Esophagus (tissue), 2 donors: ENCODE data around the gene RAPGEF2. TPM values are rescaled to one million over a fixed set of nuclear protein-coding genes. Genes with fewer than 3 reads are reported as not detected.

ENCODE experiments used
- H3K27ac ChIP-seq, 2 donors: one replicate each; pipeline ENCODE4 v1.5.1; 2013; ENCODE audit warnings: low read depth in 2 of 2, mild to moderate bottlenecking in 2 of 2, inconsistent platforms in 1 of 2, low read length in 1 of 2, moderate library complexity in 1 of 2
- H3K27me3 ChIP-seq, 2 donors: one replicate each; pipeline ENCODE4 v1.6.1; 2013; ENCODE audit warnings: low read length in 2 of 2, control low read depth in 1 of 2, mild to moderate bottlenecking in 1 of 2; ENCODE audit not compliant: insufficient read depth in 2 of 2, control insufficient read depth in 1 of 2
- H3K36me3 ChIP-seq, 2 donors: one replicate each; pipeline ENCODE4 v1.6.1; 2013; ENCODE audit warnings: low read length in 1 of 2; ENCODE audit not compliant: control insufficient read depth in 2 of 2, insufficient read depth in 2 of 2
- H3K4me1 ChIP-seq, 2 donors: one replicate each; pipeline ENCODE4 v1.6.1; 2013; ENCODE audit warnings: low read length in 1 of 2; ENCODE audit not compliant: control insufficient read depth in 2 of 2, insufficient read depth in 2 of 2
- H3K4me3 ChIP-seq, 2 donors: one replicate each; pipeline ENCODE4 v1.5.1; 2013; ENCODE audit warnings: low read length in 2 of 2, mild to moderate bottlenecking in 2 of 2, low read depth in 1 of 2, moderate library complexity in 1 of 2
- H3K9me3 ChIP-seq, 2 donors: one replicate each; pipeline ENCODE4 v1.6.1; 2013; ENCODE audit warnings: mild to moderate bottlenecking in 2 of 2, low read depth in 1 of 2, low read length in 1 of 2, moderate library complexity in 1 of 2; ENCODE audit not compliant: control insufficient read depth in 2 of 2, insufficient read depth in 1 of 2
- whole genome bisulfite sequencing, 2 donors: extraction: QIAGEN DNeasy Blood & Tissue Kit; methylation state at CpG; one replicate each; pipeline ENCODE4 v1.1.7; 2013; 5-methylcytosine and 5-hydroxymethylcytosine counted together
- polyA plus RNA-seq, 2 donors: library from polyadenylated mRNA; stranded (reverse); fragments of 200-250 nt; gene quantifications; one replicate each; pipeline ENCODE4 v1.2.3, GENCODE V29; 2013
- donor health status: healthy with polysubstance abuse.
- donor health status: Bipolar disorder and iron deficiency.

The RAPGEF2 gene
- polyA plus RNA-seq, 2 donors, result 3.9 to 4.3 TPM

DNA sequence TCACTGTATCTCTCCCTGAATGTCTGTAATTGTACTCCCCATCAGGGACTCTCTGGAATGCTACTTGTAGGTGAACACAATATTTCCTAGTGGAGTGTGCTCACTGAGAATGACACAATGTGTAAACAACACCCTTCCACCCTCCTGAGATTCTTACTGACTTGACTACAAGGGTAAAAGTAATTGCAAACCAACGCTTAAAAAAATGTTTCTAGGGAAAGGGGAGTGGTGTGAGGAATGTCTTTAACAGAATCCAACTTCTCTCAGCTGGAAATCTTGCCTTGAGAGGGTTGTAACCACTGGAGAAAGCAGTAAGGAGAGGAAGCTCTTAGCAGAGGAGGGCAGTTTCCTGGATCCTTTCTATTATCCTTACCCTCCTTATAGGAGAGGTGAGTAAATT is 5.1 kb upstream of the RAPGEF2 start:
- no peaks in the 10 kb centered on the region for H3K4me1 ChIP-seq
- H3K36me3 ChIP-seq, result no peaks in the 10 kb centered on the region
- no peaks in the 10 kb centered on the region for H3K27me3 ChIP-seq
- no peak overlapping the region for H3K27ac ChIP-seq
- WGBS, 2 donors, result 23 to 24% methylated on average over 1 of the region's 1 CpG
- no peaks in the 10 kb centered on the region for H3K9me3 ChIP-seq
- no peak overlapping the region for H3K4me3 ChIP-seq

DNA sequence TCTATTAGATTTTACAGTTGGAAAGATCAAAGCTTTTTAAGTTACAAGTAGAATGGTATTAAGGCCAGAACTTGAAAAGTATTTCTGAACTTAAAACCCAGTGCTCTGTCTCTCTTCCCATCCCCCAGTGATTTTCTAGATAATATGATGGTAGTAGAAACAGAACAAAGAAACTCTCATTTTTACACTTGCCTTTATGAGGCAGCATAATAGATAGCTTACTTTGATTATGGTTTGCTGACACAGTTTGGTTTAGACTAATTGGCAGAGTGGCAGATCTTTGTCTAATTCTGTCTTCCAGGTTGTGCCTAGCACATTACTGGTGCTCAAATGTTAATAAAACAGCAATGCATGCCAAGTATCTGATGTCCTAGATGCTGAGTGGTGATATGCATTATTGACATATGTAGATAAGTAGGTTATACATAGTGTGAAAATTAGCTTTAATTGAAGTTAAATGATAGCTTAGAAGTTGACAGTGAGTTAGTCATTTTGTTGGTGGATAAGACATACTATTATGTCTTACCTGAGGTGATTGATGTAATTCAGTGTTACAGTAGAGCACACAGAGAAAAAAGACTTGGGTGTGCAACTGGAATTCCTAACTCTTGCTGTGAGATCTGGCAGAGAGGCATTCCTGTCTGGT is 4.3 kb upstream of the RAPGEF2 start:
- Histone ChIP-seq H3K36me3 (no peaks in the 10 kb centered on the region), H3K27ac (no peak overlapping the region), H3K4me1 (no peaks in the 10 kb centered on the region), H3K9me3 (no peaks in the 10 kb centered on the region), H3K27me3 (no peaks in the 10 kb centered on the region), H3K4me3 (no peak overlapping the region)

DNA sequence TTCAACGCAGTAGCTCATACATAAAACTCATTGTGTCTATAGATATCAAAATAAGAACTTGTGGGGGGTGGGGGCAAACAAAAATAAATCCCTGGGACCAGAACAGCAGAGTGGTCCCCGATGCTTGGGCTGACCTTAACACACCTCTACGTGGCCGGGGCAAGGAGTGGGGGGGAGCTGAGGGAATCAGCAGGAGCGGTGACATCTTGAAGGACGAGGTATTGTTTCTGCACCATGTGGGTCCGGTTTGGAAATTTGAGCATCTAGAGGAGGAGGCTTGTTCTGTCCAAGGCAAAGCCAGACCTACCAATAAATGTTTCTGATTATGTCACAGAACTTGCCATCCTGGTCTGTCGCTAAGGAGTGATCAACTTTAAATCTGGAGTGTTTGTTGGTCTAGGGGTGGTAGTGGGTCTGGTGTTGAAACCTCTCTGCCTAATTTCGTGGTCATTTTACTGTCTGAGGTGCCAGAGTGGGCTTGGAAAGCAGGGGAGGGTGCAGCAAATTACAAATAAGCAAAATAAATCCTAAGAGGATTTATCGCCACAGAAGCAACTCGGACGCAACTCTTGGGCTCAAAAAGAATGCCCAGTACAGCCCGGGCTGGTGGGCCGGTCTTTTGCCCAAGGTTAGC is 774 bp upstream of the RAPGEF2 start:
- Histone ChIP-seq H3K4me3 (peak overlapping the region; percentile 63 to 83), H3K9me3 (no peaks in the 10 kb centered on the region), H3K36me3 (no peaks in the 10 kb centered on the region), H3K4me1 (no peaks in the 10 kb centered on the region), H3K27ac (peak overlapping the region; percentile 28 to 57), H3K27me3 (no peaks in the 10 kb centered on the region)
- 35 to 39% methylated on average over 14 of the region's 14 CpGs for WGBS, 2 donors

DNA sequence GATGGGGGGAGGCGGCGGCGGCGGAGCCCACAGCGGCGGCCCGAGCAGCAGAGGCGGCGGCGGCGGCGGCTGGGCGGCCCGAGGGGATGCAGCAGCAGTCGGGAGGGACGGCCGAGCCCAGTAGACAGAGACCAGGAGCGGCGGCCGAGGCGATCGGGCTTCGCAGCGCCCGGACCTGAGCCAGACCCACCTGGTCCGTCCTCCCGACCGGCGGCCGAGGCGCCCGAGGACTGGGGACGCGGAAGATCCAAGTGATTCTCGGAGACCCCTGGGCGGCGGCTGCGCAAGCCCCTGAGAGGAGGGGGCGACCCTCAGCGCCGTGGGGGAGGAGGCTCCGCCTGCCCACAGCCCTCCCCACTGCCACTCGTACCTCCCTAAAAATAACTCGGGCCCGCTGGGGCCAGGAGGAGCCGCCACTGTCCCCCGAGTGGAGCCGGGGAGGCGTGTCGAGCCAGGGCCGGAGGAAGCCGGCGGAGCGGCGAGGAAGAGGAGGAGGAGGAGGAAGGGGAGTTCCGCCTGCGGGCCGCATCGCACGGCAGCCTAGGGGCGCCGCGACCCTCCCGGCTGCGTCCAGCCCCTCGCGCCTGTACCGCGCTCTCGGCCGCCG is 608 bp downstream of the RAPGEF2 start:
- Histone ChIP-seq H3K27me3 (no peaks in the 10 kb centered on the region), H3K36me3 (no peaks in the 10 kb centered on the region), H3K4me3 (peak overlapping the region; percentile 83 to 96), H3K4me1 (no peaks in the 10 kb centered on the region), H3K9me3 (no peaks in the 10 kb centered on the region), H3K27ac (peak overlapping the region; percentile 93 to 98)
- WGBS, 2 donors, result 1% methylated on average over 28 to 72 of the region's 72 CpGs

DNA sequence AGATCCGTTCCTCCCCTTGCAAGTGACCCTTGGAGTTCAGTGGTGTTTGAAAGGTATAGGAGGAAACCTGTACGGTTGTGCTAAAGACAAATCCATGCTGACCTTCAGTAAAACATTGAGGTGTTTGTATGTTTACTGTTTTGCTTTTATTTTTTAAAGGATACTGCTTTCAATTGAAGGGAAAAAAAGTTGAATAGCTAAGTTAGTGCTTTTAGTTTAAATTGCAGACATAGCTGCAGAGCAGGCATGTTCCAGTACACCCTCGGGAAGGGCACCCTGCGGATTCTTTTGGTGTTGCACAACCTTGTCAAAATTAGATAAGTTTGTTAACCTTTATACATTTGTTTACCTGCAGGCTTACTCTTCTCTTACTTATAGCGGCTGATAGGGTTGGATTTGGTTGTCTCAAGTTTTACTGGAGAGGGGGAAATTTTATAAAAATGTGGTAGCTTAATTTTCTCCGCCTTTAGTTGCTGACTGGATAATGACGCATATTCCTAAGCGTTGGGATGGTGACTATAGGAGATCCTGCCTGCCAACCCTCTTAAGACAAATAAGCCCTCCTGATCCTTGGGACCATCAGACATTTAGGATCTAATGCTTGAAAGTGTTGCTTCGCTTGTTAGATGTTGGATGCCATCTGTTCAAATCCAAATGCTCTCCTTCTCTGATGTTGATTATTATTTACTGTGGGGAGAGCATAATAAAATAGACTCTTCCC is 2.0 kb downstream of the RAPGEF2 start:
- no peaks in the 10 kb centered on the region for H3K4me1 ChIP-seq

DNA sequence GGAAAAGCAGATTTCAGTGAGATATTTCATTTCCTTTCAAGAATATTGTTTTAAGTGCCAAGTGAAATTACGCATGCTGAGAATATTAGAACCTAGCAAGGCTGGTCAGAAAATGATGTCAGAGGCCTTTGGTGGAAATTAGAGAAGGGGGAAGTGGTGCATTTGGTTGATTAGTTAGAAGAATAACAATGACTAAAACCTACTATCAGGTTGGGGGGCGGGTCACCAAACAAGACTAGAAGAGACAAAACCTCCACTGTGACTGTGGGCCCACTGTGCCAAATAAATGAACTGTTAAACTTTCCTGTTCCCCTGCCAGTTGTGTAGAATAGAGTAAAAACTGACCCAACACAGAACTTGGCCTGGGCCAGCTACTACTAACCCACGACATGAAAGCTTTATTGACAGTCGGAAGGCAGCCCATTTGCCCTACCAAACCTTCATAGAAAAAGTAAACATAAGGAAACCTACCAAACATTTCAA is 2.9 kb downstream of the RAPGEF2 start:
- no peaks in the 10 kb centered on the region for H3K27me3 ChIP-seq
- 43 to 45% methylated on average over 4 of the region's 4 CpGs for WGBS, 2 donors
- H3K27ac ChIP-seq, result no peak overlapping the region
- H3K4me1 ChIP-seq, result no peaks in the 10 kb centered on the region
- no peaks in the 10 kb centered on the region for H3K9me3 ChIP-seq
- H3K4me3 ChIP-seq, result peak overlapping the region in 1 of 2 donors; percentile 83
- no peaks in the 10 kb centered on the region for H3K36me3 ChIP-seq

More for the DNA sequence above, 2.0 kb downstream of the RAPGEF2 start:
- WGBS, 2 donors, result 17 to 19% methylated on average over 9 of the region's 9 CpGs
- Histone ChIP-seq H3K36me3 (no peaks in the 10 kb centered on the region), H3K9me3 (no peaks in the 10 kb centered on the region), H3K27ac (peak overlapping the region; percentile 20 to 98), H3K27me3 (no peaks in the 10 kb centered on the region), H3K4me3 (peak overlapping the region; percentile 83 to 96)

DNA sequence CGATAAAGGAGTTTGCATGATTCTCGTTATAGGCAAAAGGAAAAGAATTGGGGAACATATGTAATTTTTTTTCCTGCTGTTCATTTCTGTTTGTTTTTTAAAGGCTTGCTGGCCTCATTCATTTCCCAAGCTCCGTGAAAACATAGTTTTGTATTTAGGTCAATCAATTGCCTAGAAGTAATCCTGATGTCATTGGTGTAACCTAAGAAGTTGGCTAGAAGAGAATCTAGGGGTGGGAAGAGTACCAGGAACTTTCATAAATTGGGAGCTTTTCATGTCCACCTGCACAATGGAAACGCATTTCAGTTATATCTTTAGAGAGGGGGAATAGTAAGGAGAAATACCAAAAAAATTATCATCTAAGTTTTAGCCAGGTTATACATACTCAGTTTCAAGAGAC is 3.8 kb downstream of the RAPGEF2 start:
- Histone ChIP-seq H3K4me3 (no peak overlapping the region), H3K9me3 (no peaks in the 10 kb centered on the region), H3K36me3 (no peaks in the 10 kb centered on the region), H3K27ac (no peak overlapping the region), H3K27me3 (no peaks in the 10 kb centered on the region), H3K4me1 (no peaks in the 10 kb centered on the region)
- 55 to 56% methylated on average over 4 of the region's 4 CpGs for WGBS, 2 donors

DNA sequence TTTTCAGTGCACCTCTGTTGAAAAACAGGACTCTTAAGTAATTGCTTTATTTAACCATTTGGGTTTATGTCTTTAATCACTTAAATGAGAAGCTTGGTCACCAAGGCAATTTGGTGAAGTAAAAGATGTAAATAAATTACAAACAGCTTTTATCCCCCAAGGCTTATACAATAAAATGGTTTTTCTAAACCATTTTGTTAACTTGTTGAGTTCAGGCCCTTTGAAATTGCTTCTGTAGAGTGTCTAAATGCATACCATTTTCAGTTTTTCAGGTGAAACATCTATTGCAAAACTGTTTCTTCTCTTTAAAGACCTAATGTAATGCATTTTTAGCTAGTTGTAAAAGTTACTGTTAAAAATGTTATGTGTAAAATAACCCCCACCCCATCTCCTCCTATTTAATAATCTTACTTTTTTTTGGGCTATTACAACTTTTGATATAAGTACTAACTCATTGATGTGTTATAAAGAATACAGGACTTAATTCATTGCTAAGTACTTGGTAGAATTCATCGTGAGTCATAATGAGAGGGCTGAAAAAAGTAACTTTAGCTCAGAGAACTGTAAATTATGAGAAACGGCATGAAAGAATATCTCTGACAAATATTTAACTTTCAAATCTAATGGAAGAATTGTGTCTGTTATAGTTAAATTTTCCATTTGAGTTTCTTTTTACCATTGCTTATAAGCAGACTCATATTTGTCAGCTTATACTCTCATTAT is 4.5 kb downstream of the RAPGEF2 start:
- H3K27ac ChIP-seq, result no peak overlapping the region
- H3K27me3 ChIP-seq, result no peaks in the 10 kb centered on the region

DNA sequence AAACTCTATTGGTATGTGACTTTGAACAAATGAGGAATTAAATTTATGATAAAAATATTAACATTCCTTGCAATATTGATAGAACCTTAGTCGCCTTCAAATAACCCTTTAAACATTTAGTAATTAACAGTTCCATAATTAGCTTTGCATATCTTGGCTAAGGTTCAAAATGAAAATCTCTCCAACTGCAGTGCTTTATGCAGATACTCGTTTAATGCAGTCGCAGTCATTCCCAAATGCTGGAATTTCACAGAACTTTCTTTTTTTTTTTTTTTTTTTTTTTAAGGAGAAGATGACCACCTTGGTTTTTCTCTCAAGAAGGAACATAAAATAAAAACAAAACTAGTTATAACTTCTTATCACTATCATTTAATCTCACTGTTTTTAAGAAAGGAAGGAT is 5.2 kb downstream of the RAPGEF2 start:
- WGBS, 2 donors, result 62 to 65% methylated on average over 3 of the region's 3 CpGs
- no peaks in the 10 kb centered on the region for H3K9me3 ChIP-seq
- no peaks in the 10 kb centered on the region for H3K4me1 ChIP-seq
- no peak overlapping the region for H3K4me3 ChIP-seq
- no peaks in the 10 kb centered on the region for H3K36me3 ChIP-seq
- H3K27me3 ChIP-seq, result no peaks in the 10 kb centered on the region
- H3K27ac ChIP-seq, result no peak overlapping the region

More for the DNA sequence above, 4.5 kb downstream of the RAPGEF2 start:
- Histone ChIP-seq H3K4me1 (no peaks in the 10 kb centered on the region), H3K9me3 (no peaks in the 10 kb centered on the region), H3K4me3 (no peak overlapping the region), H3K36me3 (no peaks in the 10 kb centered on the region)
- 22 to 52% methylated on average over 2 of the region's 2 CpGs for WGBS, 2 donors
